ENCODE data around the gene OVCH2. TPM values are rescaled to one million over a fixed set of nuclear protein-coding genes. Genes with fewer than 3 reads are reported as not detected.
A peak's percentile ranks its signal among the peaks of the same experiment; 100 is the strongest.

OVCH2 gene
- total and polyA plus RNA-seq, 2 donors (not counting 1 experiment from before 2014, with no cell fraction given) = not detected

- no peaks in the 10 kb centered on the region for H3K9me3 ChIP-seq (ENCODE audit: control insufficient read depth, insufficient read depth, low read depth, low read length)
- H3K27ac ChIP-seq (ENCODE audit: insufficient read depth, low read length) = no peak overlapping the region
- no peak overlapping the region for H3K9ac ChIP-seq (ENCODE audit: insufficient read depth, low read length)
- H2AFZ ChIP-seq (ENCODE audit: low read length) = no peak overlapping the region
- H3K4me2 ChIP-seq (ENCODE audit: extremely low read depth, insufficient read depth, low read length) = peak overlapping the region; percentile 8
- TF ChIP-seq EZH2 (IDR thresholded peaks at IDR 0.05; ENCODE audit: low read length, missing control alignments) (no peak), CTCF (conservative IDR thresholded peaks at IDR 0.05 in 1 of 2, IDR thresholded peaks at IDR 0.05 in 1 of 2; ENCODE audit: low read depth in 1 of 2, low read length in 2 of 2) (no peak)
- no peaks in the 10 kb centered on the region for H3K36me3 ChIP-seq (ENCODE audit: control insufficient read depth, insufficient read depth, low read length)
- peaks cover 2% of the 10 kb centered on the region for H3K4me1 ChIP-seq (ENCODE audit: control insufficient read depth, extremely low read depth, insufficient read depth, low read length)
- no peak for DNase-seq (ENCODE audit: low read depth in 2 of 2)
- no peaks in the 10 kb centered on the region for H4K20me1 ChIP-seq (ENCODE audit: control insufficient read depth, extremely low read depth, insufficient read depth, low read length)
- no peaks in the 10 kb centered on the region for H3K79me2 ChIP-seq (ENCODE audit: control insufficient read depth, insufficient read depth, low read length)
- peak overlapping the region in 1 of 4 experiments; percentile 15 for H3K4me3 ChIP-seq (replicated peaks in 1 of 4; ENCODE audit: control extremely low read depth in 1 of 4, insufficient read depth in 1 of 4, low read depth in 3 of 4, low read length in 4 of 4)
- peaks cover 8% of the 10 kb centered on the region for H3K27me3 ChIP-seq (ENCODE audit: control insufficient read depth, insufficient read depth, low read length)
Measured at GRCh38 chr11:7694235-7694634, 12.0 kb downstream of the OVCH2 start.

GRCh38 chr11:7692426-7692825 lies 13.9 kb downstream of the OVCH2 start:
- DNase-seq (ENCODE audit: low read depth in 2 of 2) = no peak
- TF ChIP-seq CTCF (conservative IDR thresholded peaks at IDR 0.05 in 1 of 2, IDR thresholded peaks at IDR 0.05 in 1 of 2; ENCODE audit: low read depth in 1 of 2, low read length in 2 of 2) = no peak
- TF ChIP-seq EZH2 (IDR thresholded peaks at IDR 0.05; ENCODE audit: low read length, missing control alignments) = no peak
- Histone ChIP-seq H3K27ac (ENCODE audit: insufficient read depth, low read length) (no peak overlapping the region), H2AFZ (ENCODE audit: low read length) (no peak overlapping the region), H3K79me2 (ENCODE audit: control insufficient read depth, insufficient read depth, low read length) (no peaks in the 10 kb centered on the region), H3K9me3 (ENCODE audit: control insufficient read depth, insufficient read depth, low read depth, low read length) (no peaks in the 10 kb centered on the region), H4K20me1 (ENCODE audit: control insufficient read depth, extremely low read depth, insufficient read depth, low read length) (no peaks in the 10 kb centered on the region), H3K36me3 (ENCODE audit: control insufficient read depth, insufficient read depth, low read length) (no peaks in the 10 kb centered on the region), H3K4me2 (ENCODE audit: extremely low read depth, insufficient read depth, low read length) (no peak overlapping the region), H3K27me3 (ENCODE audit: control insufficient read depth, insufficient read depth, low read length) (peaks cover 8% of the 10 kb centered on the region), H3K9ac (ENCODE audit: insufficient read depth, low read length) (no peak overlapping the region), H3K4me3 (replicated peaks in 1 of 4; ENCODE audit: control extremely low read depth in 1 of 4, insufficient read depth in 1 of 4, low read depth in 3 of 4, low read length in 4 of 4) (no peak overlapping the region), H3K4me1 (ENCODE audit: control insufficient read depth, extremely low read depth, insufficient read depth, low read length) (peaks cover 2% of the 10 kb centered on the region)

GRCh38 chr11:7691759-7692350 lies 14.4 kb downstream of the OVCH2 start:
- Histone ChIP-seq H3K4me3 (replicated peaks in 1 of 4; ENCODE audit: control extremely low read depth in 1 of 4, insufficient read depth in 1 of 4, low read depth in 3 of 4, low read length in 4 of 4) (no peak overlapping the region), H4K20me1 (ENCODE audit: control insufficient read depth, extremely low read depth, insufficient read depth, low read length) (no peaks in the 10 kb centered on the region), H3K79me2 (ENCODE audit: control insufficient read depth, insufficient read depth, low read length) (no peaks in the 10 kb centered on the region), H3K9ac (ENCODE audit: insufficient read depth, low read length) (no peak overlapping the region), H3K36me3 (ENCODE audit: control insufficient read depth, insufficient read depth, low read length) (no peaks in the 10 kb centered on the region), H3K9me3 (ENCODE audit: control insufficient read depth, insufficient read depth, low read depth, low read length) (no peaks in the 10 kb centered on the region), H2AFZ (ENCODE audit: low read length) (no peak overlapping the region), H3K4me2 (ENCODE audit: extremely low read depth, insufficient read depth, low read length) (no peak overlapping the region), H3K27ac (ENCODE audit: insufficient read depth, low read length) (no peak overlapping the region), H3K27me3 (ENCODE audit: control insufficient read depth, insufficient read depth, low read length) (peaks cover 8% of the 10 kb centered on the region), H3K4me1 (ENCODE audit: control insufficient read depth, extremely low read depth, insufficient read depth, low read length) (peaks cover 2% of the 10 kb centered on the region)
- TF ChIP-seq EZH2 (IDR thresholded peaks at IDR 0.05; ENCODE audit: low read length, missing control alignments) = no peak
- TF ChIP-seq CTCF (conservative IDR thresholded peaks at IDR 0.05 in 1 of 2, IDR thresholded peaks at IDR 0.05 in 1 of 2; ENCODE audit: low read depth in 1 of 2, low read length in 2 of 2) = no peak
- peak in 1 of 2 donors; percentile 20 for DNase-seq (ENCODE audit: low read depth in 2 of 2)

Data from fibroblast of lung (primary cell).